Measurements from ENCODE around the gene UBR4. TPM values are rescaled to one million over a fixed set of nuclear protein-coding genes. Genes with fewer than 3 reads are reported as not detected.
A peak's percentile ranks its signal among the peaks of the same experiment; 100 is the strongest.
"Not testable (repeated sequence)": the region's sequence is repeated elsewhere in the genome, so short reads cannot be mapped to it uniquely, and the experiment has no call there.

The UBR4 gene
- total RNA-seq, 1 experiment from 2014 or later = 90.5 TPM

DNA sequence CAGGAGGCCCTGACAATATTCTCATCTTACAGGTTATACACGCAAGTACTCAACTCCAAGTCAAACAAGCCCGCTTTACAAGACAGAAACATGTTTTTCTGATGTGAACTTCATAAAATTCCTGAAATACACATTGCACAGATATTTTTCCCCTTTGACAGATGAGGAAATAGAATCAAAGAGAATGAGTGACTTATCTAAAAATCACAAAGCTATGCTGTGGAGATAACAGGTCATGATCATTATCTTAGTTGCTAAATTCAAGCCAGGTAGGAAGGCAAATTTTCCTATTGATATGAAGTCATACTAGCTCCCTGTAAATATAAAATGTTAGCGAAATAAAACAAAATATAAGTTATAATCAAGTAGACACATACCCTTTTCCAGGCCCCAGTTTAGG lies 18.3 kb downstream of the UBR4 start:
- DNase-seq (ENCODE audit: low read depth) = no peak

DNA sequence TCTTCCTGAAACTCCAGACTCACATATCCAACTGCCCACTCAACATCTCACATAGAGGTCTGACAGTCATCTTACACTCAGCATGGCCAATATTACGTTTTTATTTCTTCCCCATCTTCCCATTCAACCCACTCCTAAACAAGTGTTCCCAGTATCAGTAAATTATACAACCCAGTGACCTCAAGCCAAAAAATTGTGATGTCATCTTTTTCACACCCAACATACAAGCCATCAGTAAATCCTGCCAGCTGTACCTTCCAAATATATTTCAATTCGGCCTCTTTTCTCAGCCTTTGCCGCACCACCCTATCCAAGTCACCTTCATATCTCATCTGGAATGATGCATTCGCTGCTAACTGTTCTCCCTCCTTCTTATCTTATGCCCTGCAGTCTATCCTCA lies 19.6 kb downstream of the UBR4 start:
- no peak for DNase-seq (ENCODE audit: low read depth)

DNA sequence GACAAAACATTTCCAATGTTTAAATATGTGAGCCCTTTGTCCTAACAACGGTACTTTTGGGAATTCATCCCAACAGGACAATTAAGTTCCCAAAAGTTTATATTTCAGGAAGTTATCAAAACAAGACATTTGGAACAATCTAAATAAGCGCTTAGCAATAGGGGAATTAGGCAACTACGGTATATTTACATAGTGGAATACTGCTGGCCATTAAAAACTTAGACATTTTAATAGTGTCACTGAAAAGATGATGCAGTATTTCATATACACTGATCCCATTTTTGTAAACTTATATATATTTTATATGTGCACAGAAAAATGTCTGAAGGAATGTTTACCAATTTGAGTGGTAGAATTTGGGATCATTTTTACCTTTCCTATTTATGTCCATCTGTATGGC lies 20.8 kb downstream of the UBR4 start:
- DNase-seq (ENCODE audit: low read depth) = no peak

DNA sequence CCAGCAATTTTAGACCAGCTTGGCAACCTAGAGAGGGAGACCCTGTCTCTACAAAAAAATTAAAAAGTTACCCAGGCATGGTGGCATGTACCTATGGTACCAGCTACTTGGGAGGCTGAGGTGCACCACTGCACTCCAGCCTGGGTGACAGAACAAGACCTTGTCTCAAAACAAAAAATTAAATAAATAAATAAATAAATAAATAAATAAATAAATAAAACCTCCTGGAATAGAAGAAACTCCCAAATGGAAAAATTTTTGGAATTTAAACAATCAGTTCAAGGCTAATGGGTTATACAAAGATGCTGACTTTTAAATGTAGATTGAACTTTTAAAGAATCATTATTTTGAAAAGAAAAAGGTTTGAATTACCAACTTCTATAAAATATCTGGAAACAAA lies 22.2 kb downstream of the UBR4 start:
- DNase-seq (ENCODE audit: low read depth) = no peak

DNA sequence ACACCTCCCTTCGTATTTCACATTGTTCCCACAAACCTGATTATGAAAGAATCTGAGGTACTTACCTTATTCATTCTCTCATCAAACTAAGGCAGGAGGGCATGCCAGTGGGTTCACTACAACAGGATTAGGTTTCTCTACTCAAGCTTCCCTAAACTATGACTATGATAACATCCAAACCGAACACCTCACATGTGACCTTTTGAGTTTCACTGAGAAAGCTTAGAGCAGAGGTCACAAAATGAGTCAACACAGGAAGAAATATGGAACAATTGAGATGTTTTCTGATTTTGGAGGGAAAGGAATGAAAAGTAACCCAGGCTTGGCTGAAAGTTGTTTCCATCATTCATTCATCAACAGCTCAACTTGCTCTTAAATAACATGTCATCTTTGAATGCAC lies 24.1 kb downstream of the UBR4 start:
- DNase-seq (ENCODE audit: low read depth) = no peak

DNA sequence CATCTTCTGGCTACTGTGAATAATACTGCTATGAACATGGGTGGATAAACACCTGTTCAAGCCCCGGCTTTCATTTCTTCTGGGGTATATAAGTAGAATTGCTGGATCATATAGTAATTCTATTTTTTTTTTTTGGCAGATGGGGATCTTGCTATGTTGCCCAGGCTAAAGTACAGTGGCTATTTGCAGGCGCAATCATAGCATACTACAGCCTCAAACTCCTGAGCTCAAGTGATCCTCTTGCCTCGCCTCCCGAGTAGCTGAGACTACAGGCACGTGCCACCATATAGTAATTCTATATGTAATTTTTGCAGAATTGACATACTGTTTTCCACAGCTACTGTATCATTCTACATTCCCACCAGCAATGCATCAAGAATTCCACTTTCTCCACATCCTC lies 27.8 kb downstream of the UBR4 start:
- DNase-seq (ENCODE audit: low read depth) = no peak

DNA sequence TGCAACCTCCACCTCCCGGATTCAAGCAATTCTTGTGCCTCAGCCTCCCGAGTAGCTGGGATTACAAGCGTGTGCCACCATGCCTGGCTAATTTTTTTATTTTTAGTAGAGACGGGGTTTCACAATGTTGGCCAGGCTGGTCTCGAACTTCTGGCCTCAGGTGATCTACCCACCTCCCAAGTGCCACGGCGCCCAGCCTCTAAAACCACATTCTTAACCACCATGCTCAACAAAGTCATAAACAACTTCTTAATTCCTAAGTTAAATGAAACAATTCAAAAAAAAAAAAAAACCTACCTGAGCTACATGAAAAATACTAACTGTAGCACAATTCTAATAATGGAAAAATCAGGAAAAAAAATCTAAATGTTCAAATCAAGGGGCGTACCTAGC lies 29.8 kb downstream of the UBR4 start:
- DNase-seq (ENCODE audit: low read depth) = not testable (repeated sequence)

DNA sequence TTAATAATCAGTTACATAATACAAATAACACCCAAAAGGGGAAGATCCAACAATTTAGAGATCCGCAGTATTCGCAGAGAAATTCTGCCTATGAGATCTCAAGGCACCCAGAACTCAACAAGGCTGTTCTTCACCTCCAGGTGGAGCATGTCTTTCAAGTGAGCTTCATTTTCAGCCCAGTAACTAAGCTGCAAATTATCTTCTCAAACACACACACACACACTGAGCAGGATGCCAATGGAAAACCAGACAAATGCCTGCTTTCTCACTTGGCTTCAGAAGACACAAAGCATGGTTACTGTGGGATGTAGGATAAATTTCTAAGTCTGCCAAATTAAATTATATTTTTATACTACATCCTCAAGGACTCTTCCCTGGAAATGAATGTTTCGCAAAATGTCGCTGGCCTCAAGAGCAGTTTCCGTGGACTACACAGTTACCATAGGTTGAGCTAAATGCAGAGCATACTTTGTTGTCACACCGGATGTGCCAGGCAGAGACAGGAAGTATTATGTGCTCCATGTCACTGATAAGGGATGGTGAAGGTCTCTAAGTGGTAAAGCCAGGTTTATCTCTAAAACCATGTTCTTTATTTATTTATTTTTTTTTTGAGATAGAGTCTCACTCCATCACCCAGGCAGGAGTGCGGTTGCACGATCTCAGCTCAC lies 30.3 kb downstream of the UBR4 start:
- peak; percentile 29 for DNase-seq (ENCODE audit: low read depth)

DNA sequence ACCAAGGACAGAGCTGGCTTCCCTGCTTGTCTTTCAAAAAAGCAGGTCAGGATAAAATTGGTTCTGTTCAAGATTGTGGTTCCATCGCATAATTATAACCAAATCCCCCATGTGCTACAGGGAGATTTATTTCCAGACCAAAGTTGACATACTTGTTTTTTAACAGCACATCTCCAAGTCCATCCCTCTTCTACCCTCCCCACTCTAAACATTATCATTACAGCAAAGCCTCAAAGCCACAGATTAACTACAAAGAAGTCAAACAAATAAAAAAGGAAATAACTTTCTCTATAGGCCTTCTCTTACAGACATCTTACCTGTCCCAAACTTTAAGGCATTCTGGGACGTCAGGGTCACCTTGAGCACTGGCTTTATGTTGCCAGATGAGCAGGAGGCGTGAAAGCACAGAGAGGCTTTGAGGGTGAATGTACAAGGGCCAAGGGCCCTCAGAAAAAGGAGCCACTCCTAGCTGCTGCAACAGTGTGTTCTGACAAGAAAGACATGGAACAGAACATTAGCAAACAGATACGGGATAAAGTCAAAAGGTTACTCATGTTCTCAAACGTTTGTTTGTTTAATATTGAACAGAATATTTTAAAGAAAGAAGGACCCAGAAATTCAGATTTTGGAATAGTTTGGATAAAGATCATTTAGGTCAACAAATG lies 31.2 kb downstream of the UBR4 start:
- DNase-seq (ENCODE audit: low read depth) = no peak

DNA sequence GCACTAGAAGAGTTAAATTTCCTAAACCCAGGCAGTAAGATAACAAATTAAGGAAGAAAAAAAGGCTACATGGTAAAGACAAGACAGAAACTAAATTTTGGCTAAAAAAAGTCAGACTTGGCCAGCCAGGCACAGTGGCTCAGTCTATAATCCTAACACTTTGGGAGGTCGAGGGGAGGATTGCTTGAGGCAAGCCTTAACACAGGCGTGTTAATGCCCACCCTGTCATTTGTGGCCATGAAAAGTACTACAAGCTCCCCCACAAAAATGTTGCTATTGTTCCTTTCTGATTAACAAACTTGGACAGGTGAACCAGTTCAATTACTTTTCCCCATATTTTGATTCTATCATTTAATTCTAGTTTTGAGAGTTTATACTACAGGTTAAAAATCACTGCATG lies 32.3 kb downstream of the UBR4 start:
- no peak for DNase-seq (ENCODE audit: low read depth)

DNA sequence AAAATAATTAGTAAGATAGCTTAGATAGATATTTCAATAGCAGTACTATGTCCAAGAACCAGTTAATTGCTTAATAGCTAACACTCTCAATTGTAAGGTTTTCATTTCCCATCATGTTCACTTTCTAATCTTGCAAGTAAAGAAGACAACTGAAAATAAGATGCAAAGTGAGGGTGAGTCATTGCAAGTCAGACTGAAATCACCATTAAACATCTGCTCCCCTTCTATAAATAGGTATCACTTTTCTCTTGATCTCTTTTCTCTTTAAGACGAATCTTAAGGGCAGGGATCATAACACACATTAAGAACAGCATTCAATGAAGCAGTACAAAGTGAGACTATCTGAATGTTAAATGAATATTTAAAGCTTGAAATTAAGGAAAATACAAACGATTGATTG lies 40.4 kb downstream of the UBR4 start:
- peak; percentile 7 for DNase-seq (ENCODE audit: low read depth)

DNA sequence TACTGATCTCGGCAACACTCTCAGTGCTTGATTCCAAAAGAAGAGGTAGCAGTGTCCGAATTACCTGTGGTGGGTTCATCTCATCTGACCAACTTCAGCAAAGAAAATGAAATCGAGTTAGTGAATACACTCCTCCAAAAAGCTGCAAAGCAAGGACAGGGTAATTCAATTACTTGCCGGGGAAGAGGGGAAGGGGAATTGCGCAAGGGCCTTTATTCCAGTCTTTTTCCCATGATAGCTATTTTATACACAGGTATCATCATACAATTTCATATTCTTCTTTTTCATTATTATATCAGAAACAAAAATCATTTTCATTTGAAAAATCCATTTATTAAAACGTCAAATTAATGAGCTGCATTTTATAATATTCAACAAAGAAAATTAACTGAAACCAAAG lies 42.9 kb downstream of the UBR4 start:
- DNase-seq (ENCODE audit: low read depth) = no peak

DNA sequence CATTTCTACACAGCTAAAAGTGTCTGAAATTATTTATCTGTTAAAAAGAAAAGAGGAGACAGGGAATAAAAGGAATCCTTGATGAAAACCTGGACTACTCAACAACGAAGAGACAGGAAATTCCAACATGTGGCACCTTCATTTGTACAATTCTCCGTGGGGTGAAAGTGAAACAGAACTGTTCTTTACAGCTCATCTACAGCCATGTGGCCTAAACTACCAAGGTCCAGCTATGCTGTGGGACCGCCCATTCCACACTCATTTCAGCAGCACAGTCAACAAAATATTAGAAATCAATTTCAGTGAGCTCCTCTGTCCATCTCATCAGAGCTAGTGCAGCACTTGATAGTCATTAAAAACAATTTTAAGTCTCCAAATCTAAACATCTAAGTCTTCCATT lies 44.0 kb downstream of the UBR4 start:
- no peak for DNase-seq (ENCODE audit: low read depth)

DNA sequence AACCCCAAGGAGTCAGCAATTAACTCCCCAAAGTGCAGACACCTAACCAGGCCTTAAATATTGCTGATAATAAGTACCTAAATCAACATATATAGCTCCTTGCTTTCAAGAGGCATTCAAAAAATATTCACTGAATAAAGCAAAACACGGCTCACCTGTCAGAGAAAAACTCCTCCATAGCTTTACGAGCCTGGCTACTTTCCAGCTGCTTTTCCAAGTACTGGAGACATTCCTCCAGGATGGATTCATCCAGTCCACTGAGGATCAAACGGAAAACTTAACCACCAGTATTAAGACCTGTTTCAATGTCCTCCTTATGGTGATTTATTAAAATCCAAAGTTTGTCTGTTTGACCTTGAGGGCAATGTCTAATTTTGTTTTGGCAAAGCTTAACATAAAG lies 44.6 kb downstream of the UBR4 start:
- DNase-seq (ENCODE audit: low read depth) = no peak

DNA sequence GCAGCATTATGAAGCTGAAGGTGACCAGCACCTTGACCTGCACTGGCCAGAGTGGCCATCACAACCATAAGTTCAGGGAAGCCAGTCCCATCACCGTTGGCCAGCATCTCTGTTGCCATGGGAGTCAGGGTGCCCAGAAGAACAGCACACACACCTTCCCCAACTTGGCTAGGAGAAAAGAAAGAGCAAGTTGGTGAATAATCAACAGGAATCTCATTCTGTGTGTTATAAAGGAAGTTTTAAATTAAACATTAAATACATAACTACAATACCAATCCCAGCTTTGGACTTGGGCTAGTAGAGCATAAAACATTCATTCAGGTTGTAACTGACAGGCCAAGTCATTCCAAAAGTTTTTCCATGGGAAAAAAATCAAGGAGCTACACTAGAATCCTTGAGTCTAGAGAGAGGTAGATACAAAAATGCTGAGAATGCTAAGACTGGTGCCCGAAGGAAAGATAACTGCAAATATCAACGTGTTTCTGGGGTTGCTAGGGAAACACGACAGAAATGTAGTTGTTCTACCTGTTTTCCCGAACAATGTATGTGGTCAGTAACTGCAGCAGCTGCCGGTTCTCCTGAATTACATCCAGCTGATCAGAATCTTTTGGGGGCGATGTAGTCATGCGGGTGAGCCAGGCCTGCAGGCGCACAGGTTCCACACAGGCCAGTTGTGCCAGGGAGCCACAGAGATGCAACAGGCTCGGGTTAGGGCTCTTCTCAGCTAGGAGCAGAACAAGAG lies 45.6 kb downstream of the UBR4 start:
- no peak for DNase-seq (ENCODE audit: low read depth)

DNA sequence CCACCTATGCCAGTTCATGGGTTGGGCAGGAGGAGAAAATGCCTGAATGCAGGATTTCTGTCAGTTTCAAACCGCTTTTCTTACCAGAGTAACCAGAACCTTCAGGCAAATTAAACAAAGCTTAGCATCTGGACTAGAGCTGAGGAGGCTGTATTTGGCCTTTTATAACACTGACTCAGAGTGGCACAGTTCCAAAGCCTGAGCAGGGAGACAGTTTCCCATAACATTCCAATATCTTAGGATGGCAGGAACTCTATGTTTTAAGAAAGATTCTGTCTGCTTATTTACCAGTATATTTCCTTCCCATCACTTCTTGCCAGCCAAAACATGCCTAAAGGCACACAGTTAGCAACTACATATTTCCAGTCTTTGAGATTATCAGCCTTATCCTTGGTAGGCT lies 46.8 kb downstream of the UBR4 start:
- DNase-seq (ENCODE audit: low read depth) = peak; percentile 14

DNA sequence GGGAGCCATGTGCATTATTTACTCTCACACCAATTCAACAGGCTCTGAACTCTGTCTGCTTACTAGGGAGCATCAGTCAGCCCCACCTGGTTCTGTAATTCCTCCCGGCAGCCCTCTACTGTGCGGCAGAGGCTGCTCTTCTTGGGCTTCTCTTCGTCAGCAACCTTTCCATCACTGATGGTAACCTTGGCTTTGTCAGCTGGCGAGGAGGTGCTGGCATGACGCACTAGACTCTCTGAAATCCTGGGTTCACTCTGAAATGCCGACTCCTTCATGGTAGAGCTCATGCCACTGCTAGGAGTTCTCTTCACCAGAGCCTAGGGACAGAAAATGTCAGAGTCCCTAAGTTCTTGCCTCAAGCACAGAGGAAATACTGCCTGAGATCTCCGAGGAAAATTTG lies 49.2 kb downstream of the UBR4 start:
- no peak for DNase-seq (ENCODE audit: low read depth)

DNA sequence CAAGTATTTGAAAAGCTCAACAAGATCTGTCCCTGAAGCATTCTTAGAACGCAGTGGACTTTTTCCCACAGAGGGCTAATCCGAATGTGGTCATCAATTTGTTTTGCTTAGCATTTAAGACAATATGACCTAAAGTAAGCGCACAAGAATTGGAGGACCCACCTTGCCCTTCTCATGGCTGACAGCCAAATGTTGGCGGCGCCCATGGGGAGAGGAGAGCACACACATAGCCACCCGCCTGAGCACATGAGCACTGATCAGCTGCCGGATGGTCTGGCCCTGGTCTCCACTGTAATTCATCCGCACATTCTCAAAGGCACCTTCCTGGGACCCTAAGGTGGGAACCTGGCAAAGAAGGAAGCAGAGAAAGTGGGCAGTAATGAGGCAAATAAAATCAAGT lies 52.4 kb downstream of the UBR4 start:
- DNase-seq (ENCODE audit: low read depth) = no peak

DNA sequence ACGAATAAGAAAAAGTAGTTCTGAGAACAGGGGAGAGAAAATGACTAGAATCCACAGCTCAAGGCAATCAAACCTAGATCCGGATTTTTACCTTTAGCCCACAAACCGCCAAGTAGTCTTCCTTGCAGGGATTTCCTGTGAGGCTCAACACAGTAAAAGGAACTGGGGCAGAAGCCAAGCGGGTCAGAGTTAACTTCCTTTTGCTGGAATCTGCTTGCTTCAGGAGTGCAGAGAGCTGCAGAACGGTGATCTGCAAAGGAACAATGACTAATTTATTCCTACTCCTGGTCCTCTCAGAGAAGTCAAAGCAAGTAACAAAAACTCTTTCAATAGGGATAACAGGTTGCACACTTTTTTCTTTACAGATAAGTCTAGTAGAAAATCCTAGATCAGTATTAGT lies 53.4 kb downstream of the UBR4 start:
- DNase-seq (ENCODE audit: low read depth) = peak; percentile 53

DNA sequence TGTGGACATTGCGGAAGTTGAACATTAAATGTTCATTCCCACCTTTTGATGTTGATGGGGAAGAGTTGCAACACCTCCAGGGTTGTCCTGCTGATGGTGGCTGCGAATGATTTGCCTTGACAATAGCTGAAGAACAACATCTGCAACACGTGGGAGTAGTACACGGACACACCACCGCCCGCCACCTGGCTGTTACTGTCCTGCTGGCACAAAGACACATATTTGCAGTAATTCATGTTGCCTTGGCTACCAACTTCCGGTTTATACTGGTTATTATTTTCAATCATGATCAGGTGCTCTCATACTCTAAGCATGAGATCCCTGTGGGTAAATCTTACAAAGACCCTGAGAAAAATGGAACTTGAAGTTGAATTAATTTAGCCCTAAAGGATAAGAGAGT lies 55.2 kb downstream of the UBR4 start:
- no peak for DNase-seq (ENCODE audit: low read depth)

DNA sequence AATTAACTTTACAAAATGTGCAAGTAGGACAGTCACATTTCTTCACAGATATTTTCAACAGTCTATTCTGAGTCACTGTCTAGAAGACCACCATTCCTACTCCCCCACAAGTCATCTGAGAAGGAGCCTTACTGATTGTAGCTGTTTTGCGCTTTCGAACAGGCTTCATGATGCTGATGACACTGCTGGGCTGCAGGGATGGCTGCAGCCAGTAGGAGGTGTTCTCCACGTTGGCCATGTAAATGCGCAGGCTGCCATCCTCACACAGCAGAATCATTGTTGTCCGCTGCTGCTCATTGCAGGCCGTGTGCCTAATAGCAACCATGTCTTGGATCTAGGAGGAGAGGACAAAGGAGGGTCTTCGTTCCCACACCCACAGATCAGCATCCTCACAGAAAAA lies 56.9 kb downstream of the UBR4 start:
- DNase-seq (ENCODE audit: low read depth) = no peak

DNA sequence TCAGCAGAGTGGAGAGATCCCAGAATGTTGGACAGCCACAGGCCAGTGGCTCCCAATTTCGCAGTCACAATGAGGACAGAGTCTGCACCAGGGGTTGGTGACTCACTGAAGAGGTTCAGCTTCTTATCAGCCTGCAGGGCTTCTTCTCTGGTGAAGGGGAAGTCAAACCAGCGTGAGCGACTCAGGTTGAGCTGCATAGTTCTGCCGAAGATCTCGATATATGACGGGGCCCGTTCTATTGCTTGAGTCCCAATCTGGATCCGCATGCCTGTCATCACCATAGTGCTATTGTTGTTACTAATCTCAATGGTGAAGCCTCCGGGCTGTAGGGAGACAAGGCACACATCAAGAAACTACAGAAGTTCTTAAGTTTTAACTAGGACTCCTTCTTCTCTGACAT lies 58.5 kb downstream of the UBR4 start:
- DNase-seq (ENCODE audit: low read depth) = no peak

DNA sequence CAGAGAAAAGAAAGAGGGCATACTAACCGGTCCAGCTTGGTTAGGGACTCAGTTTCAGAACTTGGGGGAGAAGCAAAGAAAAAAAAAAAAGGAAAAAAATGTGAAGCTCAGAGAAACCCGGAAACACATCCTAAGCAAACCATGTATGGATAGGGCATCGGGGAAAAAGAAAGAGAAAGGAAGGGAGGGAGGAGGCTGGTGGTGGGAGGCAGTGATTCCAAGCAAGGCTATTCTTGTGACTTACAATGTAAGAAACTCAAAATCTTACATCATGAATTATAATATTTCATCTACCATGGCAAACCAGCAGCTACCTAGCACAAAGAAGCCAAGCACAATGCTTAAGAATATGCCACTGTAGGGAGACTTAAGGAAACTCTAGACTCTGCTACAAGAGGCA lies 60.3 kb downstream of the UBR4 start:
- no peak for DNase-seq (ENCODE audit: low read depth)
